AG04449 (cell line): ENCODE measurements around the gene ARNT2.

Experiments used
- CTCF ChIA-PET: fragments of 350-600 bp; formaldehyde crosslinking; extraction: SDS; loops from one replicate; lab custom pipeline; 2021; ENCODE audit warnings: antibody characterized with exemption; lab: Yijun Ruan, JAX
- POLR2A ChIA-PET: fragments of 400-600, 350-600 bp; formaldehyde crosslinking; extraction: SDS; loops from one replicate; lab custom pipeline; 2020; ENCODE audit warnings: antibody characterized with exemption, inconsistent platforms; lab: Yijun Ruan, JAX
- DNase-seq: peaks from one replicate; pipeline ENCODE4 v3.0.0-alpha.2; 2010; ENCODE audit warnings: low read depth, low spot score
- H3K4me3 ChIP-seq: 2 replicates; pipeline ENCODE4 v1.5.1; 2011; ENCODE audit warnings: low read depth, mild to moderate bottlenecking, control low read depth, low read length
- TF ChIP-seq, protein P1 (sequence below): IDR thresholded peaks from one replicate; pipeline ENCODE4 v1.5.1; 2011; ENCODE audit warnings: mild to moderate bottlenecking, moderate library complexity, low read length, control low read depth, inconsistent platforms; ENCODE audit not compliant: insufficient read depth; ENCODE audit errors: missing control alignments

The ARNT2 gene

DNA sequence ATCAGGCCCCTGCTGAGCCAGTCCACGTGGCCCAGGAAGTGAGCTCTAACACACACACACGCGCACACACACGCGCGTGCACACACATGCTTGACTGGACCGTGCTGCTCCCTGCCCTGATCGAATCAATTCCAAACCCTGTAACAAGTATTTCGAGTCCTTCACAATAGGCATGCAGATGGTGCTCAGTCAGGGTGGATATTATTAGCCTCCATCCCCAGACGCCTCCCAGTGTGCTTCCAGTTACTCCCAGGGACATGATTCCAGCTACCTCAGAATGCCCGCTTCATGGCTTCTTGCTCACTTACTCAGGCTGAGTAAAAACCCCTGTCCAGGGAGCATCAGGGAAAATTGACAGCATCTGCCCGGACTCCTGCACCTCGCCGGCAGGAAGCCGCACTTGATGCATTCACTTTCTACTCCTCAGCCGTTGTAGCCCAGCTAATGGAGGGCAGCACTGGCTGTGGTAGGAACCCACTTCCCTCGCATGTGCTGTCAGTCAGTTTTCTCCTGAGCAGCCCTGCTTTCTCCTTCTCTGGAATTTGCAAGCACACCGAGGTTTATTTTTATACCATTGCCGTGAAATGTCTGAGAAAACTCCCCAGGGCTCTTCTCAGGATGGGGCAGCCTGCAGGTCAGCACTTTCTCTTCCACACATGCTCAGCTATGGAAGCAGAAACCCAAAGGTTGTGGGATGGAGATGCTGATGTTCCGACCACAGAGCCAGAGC is 164.9 kb downstream of the ARNT2 start:
- CTCF ChIA-PET = interaction anchor here (0.8 to 8.7 kb wide), 21 partner anchors 13 to 406 kb away, joined by 3 to 285 read pairs (median 8); partner anchors contain the start of gene CEMIP
- no peak for DNase-seq
- POLR2A ChIA-PET = no interaction called here

GRCh38 chr15:80569656-80570055 is 165.5 kb downstream of the ARNT2 start:
- POLR2A ChIA-PET = no interaction called here
- no peak overlapping the region for H3K4me3 ChIP-seq
- TF ChIP-seq, protein P1, sequence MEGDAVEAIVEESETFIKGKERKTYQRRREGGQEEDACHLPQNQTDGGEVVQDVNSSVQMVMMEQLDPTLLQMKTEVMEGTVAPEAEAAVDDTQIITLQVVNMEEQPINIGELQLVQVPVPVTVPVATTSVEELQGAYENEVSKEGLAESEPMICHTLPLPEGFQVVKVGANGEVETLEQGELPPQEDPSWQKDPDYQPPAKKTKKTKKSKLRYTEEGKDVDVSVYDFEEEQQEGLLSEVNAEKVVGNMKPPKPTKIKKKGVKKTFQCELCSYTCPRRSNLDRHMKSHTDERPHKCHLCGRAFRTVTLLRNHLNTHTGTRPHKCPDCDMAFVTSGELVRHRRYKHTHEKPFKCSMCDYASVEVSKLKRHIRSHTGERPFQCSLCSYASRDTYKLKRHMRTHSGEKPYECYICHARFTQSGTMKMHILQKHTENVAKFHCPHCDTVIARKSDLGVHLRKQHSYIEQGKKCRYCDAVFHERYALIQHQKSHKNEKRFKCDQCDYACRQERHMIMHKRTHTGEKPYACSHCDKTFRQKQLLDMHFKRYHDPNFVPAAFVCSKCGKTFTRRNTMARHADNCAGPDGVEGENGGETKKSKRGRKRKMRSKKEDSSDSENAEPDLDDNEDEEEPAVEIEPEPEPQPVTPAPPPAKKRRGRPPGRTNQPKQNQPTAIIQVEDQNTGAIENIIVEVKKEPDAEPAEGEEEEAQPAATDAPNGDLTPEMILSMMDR = no peak
- CTCF ChIA-PET = interaction anchor here (1.1 to 8.7 kb wide), 7 partner anchors 12 to 400 kb away, joined by 3 to 285 read pairs (median 49); partner anchors contain the start of gene CEMIP
- DNase-seq = no peak

More for the DNA sequence above, 164.9 kb downstream of the ARNT2 start:
- no peak overlapping the region for H3K4me3 ChIP-seq
- TF ChIP-seq, protein P1 = no peak

DNA sequence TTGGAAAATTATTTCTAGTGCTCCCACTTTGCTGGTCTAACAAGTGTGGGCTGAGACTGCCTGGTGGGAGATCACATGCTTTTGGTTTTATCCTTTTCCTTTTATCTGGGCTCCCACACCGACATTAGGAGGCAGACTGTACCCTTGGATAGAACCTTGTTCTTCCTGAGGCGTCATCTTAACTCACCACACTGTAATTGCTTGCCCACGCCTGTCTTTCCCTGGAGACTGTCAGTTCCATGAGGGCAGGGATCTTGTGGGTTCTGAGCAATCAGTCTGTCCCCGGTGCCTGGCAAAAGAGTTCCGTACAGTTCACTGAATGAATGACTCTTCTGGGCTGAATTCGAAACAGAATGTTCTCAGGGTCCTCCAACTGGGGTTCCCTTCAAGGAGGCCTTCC is 166.4 kb downstream of the ARNT2 start:
- no peak for DNase-seq
- CTCF ChIA-PET = interaction anchor here (1.7 kb wide), 2 partner anchors 206 to 209 kb away, joined by 6 to 7 read pairs; partner anchors contain the start of gene CEMIP
- no peak overlapping the region for H3K4me3 ChIP-seq
- TF ChIP-seq, protein P1 = no peak
- POLR2A ChIA-PET = no interaction called here

DNA sequence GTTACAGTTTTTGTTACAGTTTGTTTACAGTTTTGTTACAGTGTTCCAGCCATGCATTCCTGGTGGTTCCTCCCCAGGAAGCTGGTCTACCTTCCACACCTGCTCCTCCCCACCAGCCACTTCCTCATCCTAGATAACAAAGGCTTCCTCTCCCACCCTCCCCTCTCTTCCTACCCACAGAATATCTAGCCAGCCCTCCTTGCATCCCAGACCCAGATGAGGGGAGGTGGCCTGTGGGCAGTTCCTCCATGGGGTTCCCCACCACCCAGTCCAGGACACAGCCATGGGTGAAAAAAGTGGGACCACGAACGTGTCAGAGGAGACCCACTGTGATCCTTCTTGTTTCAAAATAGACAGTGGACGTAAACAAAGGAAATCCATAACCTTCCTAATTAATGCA is 168.2 kb downstream of the ARNT2 start:
- ChIA-PET CTCF (interaction anchor here (1.2 to 1.7 kb wide), 3 partner anchors 204 to 207 kb away, joined by 3 to 7 read pairs (median 6); partner anchors contain the start of gene CEMIP), POLR2A (no interaction called here)
- no peak overlapping the region for H3K4me3 ChIP-seq
- no peak for DNase-seq
- TF ChIP-seq, protein P1 = no peak

GRCh38 chr15:80573606-80574005 is 169.4 kb downstream of the ARNT2 start:
- TF ChIP-seq, protein P1 = no peak
- ChIA-PET POLR2A (no interaction called here), CTCF (interaction anchor here (1.5 kb wide), 1 partner anchor 206 kb away, joined by 4 read pairs; the partner anchor contains the start of gene CEMIP)
- DNase-seq = no peak
- H3K4me3 ChIP-seq = no peak overlapping the region

- POLR2A ChIA-PET = no interaction called here
- CTCF ChIA-PET = interaction anchor here (1.0 to 3.1 kb wide), 3 partner anchors 119 to 205 kb away, joined by 4 to 13 read pairs (median 5); partner anchors contain the start of gene CEMIP
- DNase-seq = no peak
- H3K4me3 ChIP-seq = no peak overlapping the region
- TF ChIP-seq, protein P1 = no peak
Measured at GRCh38 chr15:80574590-80574989, 170.4 kb downstream of the ARNT2 start.
